GM18909 (cell line): ENCODE measurements around the gene OR51B4.
"Not testable (repeated sequence)": the region's sequence is repeated elsewhere in the genome, so short reads cannot be mapped to it uniquely, and the experiment has no call there.

ENCODE experiments used
- ATAC-seq: cut with Tn5 transposase; IDR thresholded peaks from one replicate; pipeline ENCODE4 v1.9.1; 2021; ENCODE audit warnings: mild to moderate bottlenecking; ENCODE audit not compliant: unreplicated experiment, poor library complexity

Gene OR51B4

GRCh38 chr11:5297721-5298323 lies 3.9 kb downstream of the OR51B4 start:
- ATAC-seq = no peak

- not testable (repeated sequence) for ATAC-seq
Observed at GRCh38 chr11:5294342-5294995, 7.3 kb downstream of the OR51B4 start.

- no peak for ATAC-seq
Observed at GRCh38 chr11:5293028-5293427, 8.7 kb downstream of the OR51B4 start.

GRCh38 chr11:5291207-5291838 lies 10.4 kb downstream of the OR51B4 start:
- ATAC-seq = peak; percentile 94

GRCh38 chr11:5290106-5290505 lies 11.6 kb downstream of the OR51B4 start:
- ATAC-seq = no peak

- ATAC-seq = no peak
Observed at GRCh38 chr11:5289696-5290095, 12.1 kb downstream of the OR51B4 start.

GRCh38 chr11:5288906-5289550 lies 12.7 kb downstream of the OR51B4 start:
- ATAC-seq = no peak

- no peak for ATAC-seq
Observed at GRCh38 chr11:5288108-5288905, 13.4 kb downstream of the OR51B4 start.

- ATAC-seq = no peak
Observed at GRCh38 chr11:5286901-5287300, 14.8 kb downstream of the OR51B4 start.

- no peak for ATAC-seq
Observed at GRCh38 chr11:5286351-5286750, 15.4 kb downstream of the OR51B4 start.

GRCh38 chr11:5285703-5286340 lies 15.9 kb downstream of the OR51B4 start:
- no peak for ATAC-seq

- no peak for ATAC-seq
Observed at GRCh38 chr11:5284637-5285036, 17.1 kb downstream of the OR51B4 start.

GRCh38 chr11:5283882-5284281 lies 17.9 kb downstream of the OR51B4 start:
- ATAC-seq = no peak

GRCh38 chr11:5283086-5283485 lies 18.7 kb downstream of the OR51B4 start:
- no peak for ATAC-seq

- no peak for ATAC-seq
Observed at GRCh38 chr11:5282628-5283027, 19.1 kb downstream of the OR51B4 start.

- ATAC-seq = no peak
Observed at GRCh38 chr11:5281596-5281995, 20.1 kb downstream of the OR51B4 start.

GRCh38 chr11:5280582-5281102 lies 21.1 kb downstream of the OR51B4 start:
- peak; percentile 96 for ATAC-seq

GRCh38 chr11:5279471-5280090 lies 22.2 kb downstream of the OR51B4 start:
- ATAC-seq = no peak

- ATAC-seq = peak; percentile 62
Observed at GRCh38 chr11:5277807-5278382, 23.9 kb downstream of the OR51B4 start.
